Fibroblast of peridontal ligament (primary cell): ENCODE data around the gene NUP58.

Experiments used
- DNase-seq: peaks from one replicate; pipeline ENCODE4 v3.0.0-alpha.2; 2010; ENCODE audit errors: extremely low read depth

NUP58 gene

GRCh38 chr13:25377244-25377962 is 76.0 kb downstream of the NUP58 start:
- DNase-seq, result no peak

DNA sequence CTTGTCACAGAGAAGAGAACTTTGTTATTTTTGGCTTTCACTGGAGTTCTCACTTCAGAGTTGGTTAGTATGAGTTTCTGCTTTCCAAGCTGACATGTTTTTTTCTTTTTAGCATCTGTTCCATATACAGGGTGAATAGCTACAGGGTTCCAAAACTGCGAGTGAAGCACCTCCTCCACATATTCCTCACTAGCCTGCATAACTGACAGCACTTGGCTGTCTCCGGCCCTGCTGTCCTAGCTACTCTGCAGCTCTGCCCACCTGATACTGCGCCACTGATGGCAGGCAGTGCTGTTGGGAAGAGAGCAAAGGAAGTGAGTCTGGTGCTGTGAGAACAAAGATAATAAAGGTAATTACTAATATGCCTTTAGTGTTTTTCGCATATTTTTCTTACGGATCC is 77.1 kb downstream of the NUP58 start:
- no peak for DNase-seq

DNA sequence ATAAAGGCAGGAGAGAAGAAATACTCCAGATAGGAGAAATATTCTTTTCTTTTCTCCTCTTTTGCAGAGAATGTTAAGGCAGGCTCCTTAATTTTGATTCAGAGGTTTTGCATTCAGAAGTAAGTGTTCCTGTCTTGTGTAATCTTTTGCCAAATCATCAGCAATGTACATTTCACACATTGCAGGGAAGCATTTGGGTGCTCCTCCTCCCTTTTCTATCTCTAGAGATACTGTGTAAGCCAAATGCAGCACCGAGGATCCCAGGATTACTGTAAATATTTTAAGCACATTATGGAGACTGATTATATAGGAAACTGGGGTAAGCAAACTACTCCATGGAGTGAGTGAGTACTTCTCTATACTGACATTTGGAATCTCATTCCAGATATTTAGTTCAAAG is 77.6 kb downstream of the NUP58 start:
- DNase-seq, result no peak

- no peak for DNase-seq
Observed at GRCh38 chr13:25380082-25380481, 78.7 kb downstream of the NUP58 start.

DNA sequence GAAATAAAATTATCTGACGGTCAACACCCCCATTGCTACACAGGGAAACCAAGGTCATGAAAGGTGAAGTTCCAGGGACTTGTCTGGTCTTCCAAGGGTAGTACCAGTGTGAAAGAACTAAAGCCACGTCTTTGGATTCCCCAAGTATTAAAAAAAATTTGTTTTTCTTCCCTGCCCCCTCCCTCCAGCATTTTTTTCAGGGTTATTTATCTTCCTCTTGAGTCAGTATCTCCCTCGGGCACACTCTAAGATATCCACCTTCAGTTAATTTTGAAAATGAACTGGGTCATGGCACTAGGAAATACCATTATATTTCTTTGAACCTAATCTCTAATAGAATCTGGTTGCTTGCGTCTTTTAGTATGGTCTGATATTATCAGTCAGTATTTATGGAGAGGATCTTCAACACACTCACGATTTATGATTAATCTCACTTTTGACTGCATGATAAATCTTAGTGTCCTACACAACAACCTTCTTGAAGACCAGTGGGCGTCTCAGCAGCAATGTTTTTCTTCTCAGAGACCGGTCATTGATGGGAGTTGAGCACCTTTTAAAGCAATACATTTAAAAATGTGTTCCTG is 79.4 kb downstream of the NUP58 start:
- no peak for DNase-seq

DNA sequence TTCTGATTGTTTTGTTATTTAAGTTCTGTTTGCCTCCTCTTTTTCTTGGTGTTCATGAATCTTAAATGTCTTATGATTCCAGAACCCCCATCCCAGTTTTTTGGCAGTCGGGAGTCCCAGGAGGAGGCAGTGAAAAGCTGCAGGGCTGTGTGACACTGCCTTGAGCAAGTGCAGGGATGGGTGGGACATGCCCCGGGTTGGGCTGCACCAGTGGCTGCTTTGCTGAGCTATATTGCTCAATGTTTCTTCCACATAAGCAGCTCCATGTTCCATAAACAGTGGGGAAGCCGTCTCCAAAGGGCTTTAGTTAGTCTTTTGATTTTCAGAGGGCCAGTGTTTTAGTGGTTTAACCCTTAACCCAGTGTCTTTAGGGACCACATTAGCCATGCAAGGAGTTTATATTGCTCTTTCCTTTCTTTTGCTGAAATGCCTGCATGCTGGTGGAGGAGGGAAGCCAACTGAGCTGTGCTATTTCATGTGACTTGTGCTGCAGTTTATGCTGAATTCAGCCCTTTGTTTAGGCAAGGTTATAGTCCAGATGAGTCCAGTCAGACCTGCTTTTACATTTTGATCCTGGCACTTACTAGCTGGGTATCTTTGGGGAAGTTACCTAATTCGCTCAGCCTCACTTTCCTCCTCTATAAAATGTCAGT is 83.5 kb downstream of the NUP58 start:
- peak; percentile 25 for DNase-seq

DNA sequence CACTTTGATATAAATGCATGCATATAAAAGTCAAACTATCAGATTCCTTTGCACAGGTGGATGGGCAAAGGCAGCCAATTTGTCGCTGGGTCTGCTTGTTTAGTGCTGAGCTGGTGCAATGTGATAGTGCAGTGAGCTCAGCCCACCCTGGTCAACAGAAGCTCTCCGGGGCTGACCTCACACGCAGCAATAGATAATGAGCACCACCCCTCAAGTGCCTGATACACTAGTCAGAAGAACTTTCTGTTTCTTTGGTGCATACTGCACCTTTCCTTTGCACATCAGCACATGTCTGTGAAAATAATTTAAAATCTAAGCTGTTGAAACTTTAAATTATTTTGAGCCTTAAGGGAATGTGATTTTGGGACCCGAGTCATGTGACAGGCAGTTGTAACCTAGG is 90.5 kb downstream of the NUP58 start:
- no peak for DNase-seq
